Measurements from ENCODE around the gene AJAP1. TPM values are rescaled to one million over a fixed set of nuclear protein-coding genes. Genes with fewer than 3 reads are reported as not detected.
A peak's percentile ranks its signal among the peaks of the same experiment; 100 is the strongest.

The AJAP1 gene
- total RNA-seq, 2 donors from 2014 or later = 0.41 to 0.49 TPM

DNA sequence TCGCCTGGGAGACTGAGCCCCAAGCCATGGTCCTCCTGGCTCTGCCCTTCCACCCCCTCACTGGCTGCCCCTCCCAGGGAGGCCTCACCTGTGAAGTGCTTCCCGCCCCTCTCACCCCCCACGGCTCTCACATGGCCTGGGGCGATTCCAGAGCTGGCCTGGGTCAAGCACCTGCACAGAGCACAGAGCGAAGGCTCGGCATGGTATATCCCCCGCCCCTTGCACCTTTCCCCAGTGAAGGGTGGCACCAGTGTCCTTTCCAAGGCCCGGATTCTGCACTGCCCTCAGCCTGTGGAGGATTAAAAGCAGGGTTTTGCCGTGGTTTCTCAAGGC is 1.1 kb upstream of the AJAP1 start:
- H3K4me1 ChIP-seq (ENCODE audit: control insufficient read depth in 1 of 2, low read depth in 2 of 2) = peaks cover 3 to 17% of the 10 kb centered on the region in 2 donors
- DNase-seq (ENCODE audit: low spot score) (no peak), ATAC-seq (ENCODE audit: insufficient number of reproducible peaks, low FRiP score, low read depth) (no peak)
- TF ChIP-seq, protein P1, sequence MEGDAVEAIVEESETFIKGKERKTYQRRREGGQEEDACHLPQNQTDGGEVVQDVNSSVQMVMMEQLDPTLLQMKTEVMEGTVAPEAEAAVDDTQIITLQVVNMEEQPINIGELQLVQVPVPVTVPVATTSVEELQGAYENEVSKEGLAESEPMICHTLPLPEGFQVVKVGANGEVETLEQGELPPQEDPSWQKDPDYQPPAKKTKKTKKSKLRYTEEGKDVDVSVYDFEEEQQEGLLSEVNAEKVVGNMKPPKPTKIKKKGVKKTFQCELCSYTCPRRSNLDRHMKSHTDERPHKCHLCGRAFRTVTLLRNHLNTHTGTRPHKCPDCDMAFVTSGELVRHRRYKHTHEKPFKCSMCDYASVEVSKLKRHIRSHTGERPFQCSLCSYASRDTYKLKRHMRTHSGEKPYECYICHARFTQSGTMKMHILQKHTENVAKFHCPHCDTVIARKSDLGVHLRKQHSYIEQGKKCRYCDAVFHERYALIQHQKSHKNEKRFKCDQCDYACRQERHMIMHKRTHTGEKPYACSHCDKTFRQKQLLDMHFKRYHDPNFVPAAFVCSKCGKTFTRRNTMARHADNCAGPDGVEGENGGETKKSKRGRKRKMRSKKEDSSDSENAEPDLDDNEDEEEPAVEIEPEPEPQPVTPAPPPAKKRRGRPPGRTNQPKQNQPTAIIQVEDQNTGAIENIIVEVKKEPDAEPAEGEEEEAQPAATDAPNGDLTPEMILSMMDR (IDR thresholded peaks at IDR 0.05) = no peak
- H3K4me3 ChIP-seq = no peak overlapping the region
- H3K36me3 ChIP-seq = no peaks in the 10 kb centered on the region
- H3K27me3 ChIP-seq (replicated peaks; ENCODE audit: insufficient read depth) = peaks cover 16% of the 10 kb centered on the region
- H3K27ac ChIP-seq = no peak overlapping the region
- H3K9me3 ChIP-seq = no peaks in the 10 kb centered on the region

- H3K27ac ChIP-seq = no peak overlapping the region
Observed at GRCh38 chr1:4654764-4655673, 610 bp downstream of the AJAP1 start.

GRCh38 chr1:4655674-4656532 is 1.5 kb downstream of the AJAP1 start:
- DNase-seq (ENCODE audit: low spot score) (no peak), ATAC-seq (ENCODE audit: insufficient number of reproducible peaks, low FRiP score, low read depth) (no peak)
- H3K4me1 ChIP-seq (ENCODE audit: control insufficient read depth in 1 of 2, low read depth in 2 of 2) = peaks cover 3 to 17% of the 10 kb centered on the region in 2 donors
- H3K27me3 ChIP-seq (replicated peaks; ENCODE audit: insufficient read depth) = peaks cover 17% of the 10 kb centered on the region
- no peak overlapping the region for H3K27ac ChIP-seq
- H3K36me3 ChIP-seq = no peaks in the 10 kb centered on the region
- no peaks in the 10 kb centered on the region for H3K9me3 ChIP-seq
- TF ChIP-seq, protein P1 (IDR thresholded peaks at IDR 0.05) = peak; percentile 15
- H3K4me3 ChIP-seq = no peak overlapping the region

More at GRCh38 chr1:4654764-4655673, 610 bp downstream of the AJAP1 start:
- TF ChIP-seq, protein P1 (IDR thresholded peaks at IDR 0.05) = no peak
- DNase-seq (ENCODE audit: low spot score) (no peak), ATAC-seq (ENCODE audit: insufficient number of reproducible peaks, low FRiP score, low read depth) (no peak)
- H3K9me3 ChIP-seq = no peaks in the 10 kb centered on the region
- peak overlapping the region; percentile 41 for H3K4me3 ChIP-seq
- no peaks in the 10 kb centered on the region for H3K36me3 ChIP-seq
- H3K4me1 ChIP-seq (ENCODE audit: control insufficient read depth in 1 of 2, low read depth in 2 of 2) = peaks cover 3 to 17% of the 10 kb centered on the region in 2 donors
- peaks cover 17% of the 10 kb centered on the region for H3K27me3 ChIP-seq (replicated peaks; ENCODE audit: insufficient read depth)

- Histone ChIP-seq H3K27ac (no peak overlapping the region), H3K4me3 (no peak overlapping the region), H3K27me3 (replicated peaks; ENCODE audit: insufficient read depth) (peaks cover 17% of the 10 kb centered on the region), H3K9me3 (no peaks in the 10 kb centered on the region), H3K4me1 (ENCODE audit: control insufficient read depth in 1 of 2, low read depth in 2 of 2) (peaks cover 3 to 17% of the 10 kb centered on the region in 2 donors), H3K36me3 (no peaks in the 10 kb centered on the region)
- DNase-seq (ENCODE audit: low spot score) (no peak), ATAC-seq (ENCODE audit: insufficient number of reproducible peaks, low FRiP score, low read depth) (no peak)
- TF ChIP-seq, protein P1 (IDR thresholded peaks at IDR 0.05) = no peak
Observed at GRCh38 chr1:4656533-4657140, 2.2 kb downstream of the AJAP1 start.
